ENCODE data around the gene SRP72.
A peak's percentile ranks its signal among the peaks of the same experiment; 100 is the strongest.

SRP72 gene

DNA sequence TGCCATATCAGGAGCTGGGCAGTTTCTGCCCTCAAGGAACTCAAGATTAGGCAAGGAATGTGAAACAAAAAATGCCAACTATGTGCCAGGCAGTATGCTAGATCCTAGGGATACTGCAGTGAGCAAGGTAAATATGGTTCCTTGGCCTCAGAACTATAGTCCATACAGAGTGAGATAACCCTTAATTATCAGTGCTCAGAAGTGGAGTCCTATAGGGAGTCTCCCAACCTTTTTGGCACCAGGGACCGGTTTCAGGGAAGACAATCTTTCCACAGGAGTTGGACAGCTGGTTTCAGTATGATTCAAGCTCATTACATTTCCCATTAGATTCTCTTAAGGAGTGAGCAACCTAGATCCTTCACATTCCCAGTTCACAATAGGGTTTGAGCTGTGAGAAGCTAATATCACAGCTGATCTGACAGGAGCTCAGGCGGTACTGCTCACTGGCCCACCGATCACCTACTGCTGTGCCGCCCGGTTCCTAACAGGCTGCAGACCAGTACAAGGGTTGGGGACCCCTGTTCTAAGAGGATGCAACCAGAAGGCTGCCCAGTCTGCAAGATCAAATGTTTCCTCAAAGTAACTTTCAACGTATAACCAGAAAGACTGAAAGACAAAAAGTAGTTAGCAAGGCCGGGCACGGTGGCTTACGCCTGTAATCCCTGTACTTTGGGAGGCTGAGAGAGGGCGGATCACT lies 1.7 kb upstream of the SRP72 start:
- DNase-seq (ENCODE audit: low spot score): no peak

DNA sequence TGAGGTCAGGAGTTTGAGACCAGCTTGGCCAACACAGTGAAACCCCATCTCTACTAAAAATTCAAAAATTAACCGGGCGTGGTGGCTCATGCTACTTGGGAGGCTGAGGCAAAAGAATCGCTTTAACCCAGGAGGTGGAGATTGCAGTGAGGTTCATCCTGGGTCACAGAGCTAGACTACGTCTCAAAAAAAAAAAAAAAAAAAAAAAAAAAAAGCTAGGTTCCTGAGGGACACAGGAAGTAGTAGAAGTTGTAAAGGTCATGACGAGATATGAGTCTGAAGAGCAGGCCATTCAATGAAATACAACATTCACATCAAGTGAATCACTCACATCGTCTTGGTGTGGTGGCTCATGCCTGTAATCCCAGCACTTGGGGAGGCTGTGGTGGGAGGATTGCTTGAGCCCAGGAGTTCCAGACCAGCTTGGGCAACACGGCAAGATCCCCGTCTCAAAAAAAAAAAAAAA lies 1.1 kb upstream of the SRP72 start:
- DNase-seq (ENCODE audit: low spot score): peak; percentile 93

DNA sequence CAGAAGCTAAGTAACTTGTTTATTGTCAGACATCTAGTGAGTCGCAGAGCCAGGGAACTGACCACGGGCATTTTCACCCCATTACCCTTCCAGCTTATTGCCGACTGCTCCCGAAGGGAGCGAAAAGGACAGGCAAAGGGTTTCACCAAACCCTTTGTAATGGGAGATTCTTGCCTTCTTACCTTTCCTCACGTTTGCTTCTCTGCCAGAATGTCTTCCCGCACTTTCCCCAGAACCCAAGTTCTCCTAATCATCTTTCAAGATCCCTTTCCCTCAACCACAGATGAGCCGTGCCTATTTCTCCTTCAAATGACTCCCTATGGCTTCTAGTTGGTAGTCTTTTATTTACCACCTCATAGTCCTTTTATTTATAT lies 520 bp upstream of the SRP72 start:
- no peak for DNase-seq (ENCODE audit: low spot score)

DNA sequence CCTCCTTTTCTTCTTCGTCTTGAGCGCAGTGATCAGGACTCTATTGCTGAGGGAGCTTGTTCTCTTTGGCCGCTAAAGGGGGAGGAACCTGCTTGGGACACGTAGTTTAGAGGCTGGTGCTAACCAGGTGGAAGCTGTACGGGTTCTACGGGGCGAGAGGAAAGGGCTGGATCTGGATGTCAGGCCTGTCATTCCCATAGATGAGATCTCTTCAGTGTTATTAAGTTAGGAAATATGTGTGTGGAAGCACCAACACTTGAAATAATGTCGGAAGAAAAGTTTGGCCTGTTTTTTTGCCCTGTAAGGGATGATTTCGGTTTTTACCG lies 643 bp downstream of the SRP72 start:
- peak; percentile 66 for DNase-seq (ENCODE audit: low spot score)

DNA sequence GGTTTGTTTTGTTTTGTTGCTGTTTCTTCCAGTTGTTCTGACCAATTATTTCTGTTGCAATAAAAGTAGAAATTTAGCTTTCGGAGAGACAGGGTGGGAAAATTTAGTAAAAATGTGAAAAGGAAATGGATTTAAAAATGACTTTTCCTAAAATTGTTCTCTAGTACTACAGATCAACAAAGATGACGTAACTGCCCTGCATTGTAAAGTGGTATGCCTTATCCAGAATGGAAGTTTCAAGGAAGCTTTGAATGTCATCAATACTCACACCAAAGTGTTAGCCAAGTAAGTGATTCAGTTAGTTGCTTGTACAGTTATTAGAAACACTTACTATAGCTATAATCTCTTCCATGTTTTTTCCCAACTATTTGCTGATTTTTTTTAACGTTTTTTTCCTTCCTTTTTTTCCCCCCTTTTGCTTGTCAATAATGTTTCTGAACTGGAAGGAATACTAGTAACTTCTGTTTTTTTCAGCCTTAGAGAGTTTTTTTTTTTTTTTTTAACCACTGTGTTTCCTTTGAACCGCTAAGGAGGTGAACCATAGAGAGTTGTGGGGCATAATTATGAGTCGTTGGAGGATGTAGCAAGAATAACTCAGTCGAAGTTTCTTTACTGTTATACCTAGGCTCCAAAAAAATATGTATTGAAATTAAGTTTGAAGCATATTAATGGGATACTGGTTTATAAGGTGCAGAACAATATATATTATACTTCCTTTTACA lies 2.2 kb downstream of the SRP72 start:
- DNase-seq (ENCODE audit: low spot score): no peak

DNA sequence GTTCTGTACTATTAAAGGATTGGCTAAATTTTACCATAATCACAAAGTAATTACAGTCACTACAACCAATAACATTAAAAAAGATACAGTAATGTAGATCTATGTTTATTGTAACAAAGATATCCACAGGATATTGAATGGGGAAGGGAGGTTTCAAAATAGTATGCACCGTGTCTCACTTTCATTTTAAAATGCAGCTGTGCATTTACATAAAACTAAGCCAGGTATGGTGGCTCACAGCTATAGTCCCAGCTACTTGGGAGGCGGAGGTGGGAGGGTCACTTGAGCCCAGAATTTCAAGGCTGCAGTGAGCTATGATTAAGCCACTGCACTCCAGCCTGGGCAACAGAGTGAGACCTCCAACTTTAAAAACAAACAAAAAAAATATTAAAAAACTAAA lies 8.5 kb downstream of the SRP72 start:
- DNase-seq (ENCODE audit: low spot score): no peak

DNA sequence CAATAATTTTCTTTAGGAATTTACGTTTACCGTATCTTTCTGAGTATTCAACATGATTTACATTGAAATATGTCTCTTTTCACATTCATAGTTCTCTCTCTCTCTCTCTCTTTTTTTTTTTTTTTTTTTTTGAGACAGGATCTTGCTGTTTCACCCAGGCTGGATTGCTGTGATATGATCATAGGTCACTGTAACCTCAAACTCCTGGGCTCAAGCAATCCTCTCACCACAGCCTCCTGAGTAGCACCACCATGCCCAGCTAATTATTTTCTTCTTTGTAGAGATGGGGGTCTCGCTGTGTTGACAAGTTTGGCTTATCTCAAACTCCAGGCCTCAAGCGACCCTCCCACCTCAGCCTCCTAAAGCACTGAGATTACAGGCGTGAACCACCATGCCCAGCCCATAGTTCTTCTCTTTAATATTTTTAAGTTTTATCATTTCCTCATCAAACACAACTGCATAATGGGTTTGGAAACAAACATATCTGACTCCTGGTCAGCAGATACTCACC lies 9.8 kb downstream of the SRP72 start:
- DNase-seq (ENCODE audit: low spot score): no peak

DNA sequence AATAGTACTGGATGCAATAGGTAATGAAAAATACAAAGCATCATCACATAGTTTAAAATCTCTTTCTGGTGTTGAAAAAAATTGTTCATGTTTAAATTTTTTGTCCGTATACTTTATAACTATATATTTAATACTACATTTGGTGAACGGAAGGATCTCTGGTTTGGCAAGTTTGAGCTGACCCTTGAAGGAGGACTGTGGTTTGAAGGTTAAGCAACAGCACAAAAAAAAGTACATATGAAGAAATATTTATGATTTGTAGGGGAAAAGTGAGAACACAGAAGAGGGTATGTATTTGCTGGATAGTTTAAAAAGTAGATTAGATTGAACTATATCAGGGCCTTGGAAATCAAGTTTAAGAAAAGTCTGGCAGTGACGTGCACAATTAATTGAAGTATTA lies 13.3 kb downstream of the SRP72 start:
- no peak for DNase-seq (ENCODE audit: low spot score)

DNA sequence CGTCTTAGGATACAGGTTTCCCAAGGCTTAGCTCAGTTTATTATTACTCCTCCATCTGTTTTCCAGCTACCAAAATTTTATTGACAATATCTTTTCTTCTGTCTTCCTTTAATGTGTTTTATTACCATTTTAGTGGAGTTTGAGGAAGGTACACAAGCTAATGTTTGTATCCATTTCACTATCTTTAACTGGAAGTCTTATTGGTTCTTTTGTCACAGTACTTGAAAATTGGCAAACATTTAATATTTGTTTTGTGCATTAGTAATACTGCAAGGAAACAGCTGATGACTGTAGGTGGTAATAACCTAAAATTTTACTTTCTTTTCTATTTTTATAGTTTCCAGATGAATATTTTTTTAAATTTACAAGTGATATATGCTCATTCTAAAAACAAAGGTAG lies 28.8 kb downstream of the SRP72 start:
- DNase-seq (ENCODE audit: low spot score): no peak

DNA sequence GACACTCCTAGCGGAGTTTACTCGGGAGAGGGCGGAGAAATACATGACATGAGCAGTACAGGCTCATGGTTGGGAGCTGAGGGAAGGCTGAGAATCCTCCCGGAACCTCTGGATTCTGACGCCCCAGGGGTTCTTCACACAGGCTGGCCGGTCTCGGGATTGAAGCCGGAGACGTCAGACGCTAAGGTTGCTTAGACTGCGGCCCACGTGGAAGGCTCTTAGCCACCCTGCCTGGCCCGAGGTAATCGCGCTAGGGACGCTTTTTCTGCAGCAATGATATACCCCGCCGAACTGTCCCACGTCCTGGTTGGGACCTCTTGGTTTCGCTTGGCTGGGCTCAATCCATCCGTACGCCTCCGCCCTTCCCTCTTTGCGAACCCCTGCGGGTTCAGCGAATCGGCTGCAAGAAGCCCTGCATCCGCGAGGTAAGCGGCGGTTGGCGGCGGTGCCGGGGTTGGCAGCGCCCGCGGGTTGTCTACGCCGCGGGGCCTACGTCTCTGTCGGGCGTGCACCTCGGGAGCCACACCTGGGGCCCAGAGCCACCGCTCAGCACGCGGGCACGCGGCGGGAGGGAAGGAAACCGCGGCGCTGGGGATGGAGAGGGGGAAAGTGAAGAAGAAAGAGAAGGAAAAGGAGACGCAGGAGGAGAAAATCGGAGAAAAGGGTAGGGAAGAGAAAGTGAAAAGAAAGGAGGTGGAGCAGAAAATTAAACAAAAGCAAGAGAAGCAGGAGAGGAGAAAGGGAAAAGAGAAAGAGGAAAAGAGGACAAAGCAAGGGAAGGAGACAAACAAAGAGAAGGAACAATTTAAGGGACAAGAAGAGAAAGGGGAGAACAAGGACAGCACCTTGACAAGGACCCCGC lies 38.1 kb downstream of the SRP72 start, which contains the start of gene ARL9:
ARL9 (plus strand) TSS at position 523 of the 862 bp plus-strand sequence; CDS start at position 595, 72 bp downstream.
- no peak for DNase-seq (ENCODE audit: low spot score)

DNA sequence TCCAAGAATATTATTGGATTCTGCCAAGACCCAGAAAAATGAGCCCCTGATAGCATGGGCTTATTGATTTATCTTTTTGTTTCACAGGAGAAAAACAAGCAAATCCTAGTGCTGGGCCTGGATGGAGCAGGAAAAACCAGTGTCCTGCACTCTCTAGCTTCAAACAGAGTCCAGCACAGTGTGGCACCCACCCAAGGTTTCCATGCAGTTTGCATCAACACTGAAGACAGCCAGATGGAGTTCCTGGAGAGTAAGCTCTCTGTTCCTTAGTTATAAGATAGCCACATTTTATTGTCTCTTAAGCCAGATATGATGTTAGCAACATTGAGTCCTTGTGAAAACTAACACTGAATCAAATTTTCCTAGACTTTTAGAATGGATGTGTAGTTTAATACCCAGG lies 43.7 kb downstream of the SRP72 start:
- DNase-seq (ENCODE audit: low spot score): no peak

DNA sequence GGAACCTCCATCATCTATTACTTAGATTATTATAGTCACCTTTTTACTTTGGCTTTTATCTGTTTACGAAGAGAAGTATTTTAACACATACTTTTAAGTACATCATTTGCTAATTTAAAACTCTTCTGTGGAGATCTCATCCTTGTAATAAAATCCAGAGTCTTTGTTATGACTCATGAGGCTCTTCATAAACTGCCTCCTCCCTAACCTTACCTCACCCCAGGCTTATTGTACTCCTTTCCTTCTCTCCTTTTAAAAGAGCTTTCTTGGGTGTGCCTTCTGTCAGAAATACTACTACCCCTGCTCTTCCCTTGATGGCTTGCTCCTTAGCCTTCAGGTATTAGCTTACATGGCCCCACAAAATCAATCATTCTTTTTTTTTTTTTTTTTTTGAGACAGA lies 44.7 kb downstream of the SRP72 start:
- no peak for DNase-seq (ENCODE audit: low spot score)

DNA sequence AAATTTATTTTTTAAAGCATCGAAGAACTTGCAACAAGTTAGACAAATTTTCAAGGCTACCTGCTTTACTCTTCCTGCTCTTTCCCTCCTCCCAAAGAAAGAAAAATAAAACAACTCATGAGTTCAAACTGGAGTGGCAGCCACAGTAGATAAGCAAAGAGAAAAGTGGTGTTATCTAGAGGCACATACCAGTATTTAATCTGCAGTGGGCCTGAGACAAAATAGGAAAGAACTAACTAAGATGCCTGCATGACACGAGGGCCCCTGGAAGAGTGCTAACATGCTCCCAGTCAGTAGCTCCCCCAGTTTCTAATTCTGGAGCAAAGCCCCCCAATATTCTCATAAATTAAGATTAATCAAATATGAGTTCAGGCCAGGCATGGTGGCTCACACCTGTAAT lies 46.1 kb downstream of the SRP72 start:
- no peak for DNase-seq (ENCODE audit: low spot score)

DNA sequence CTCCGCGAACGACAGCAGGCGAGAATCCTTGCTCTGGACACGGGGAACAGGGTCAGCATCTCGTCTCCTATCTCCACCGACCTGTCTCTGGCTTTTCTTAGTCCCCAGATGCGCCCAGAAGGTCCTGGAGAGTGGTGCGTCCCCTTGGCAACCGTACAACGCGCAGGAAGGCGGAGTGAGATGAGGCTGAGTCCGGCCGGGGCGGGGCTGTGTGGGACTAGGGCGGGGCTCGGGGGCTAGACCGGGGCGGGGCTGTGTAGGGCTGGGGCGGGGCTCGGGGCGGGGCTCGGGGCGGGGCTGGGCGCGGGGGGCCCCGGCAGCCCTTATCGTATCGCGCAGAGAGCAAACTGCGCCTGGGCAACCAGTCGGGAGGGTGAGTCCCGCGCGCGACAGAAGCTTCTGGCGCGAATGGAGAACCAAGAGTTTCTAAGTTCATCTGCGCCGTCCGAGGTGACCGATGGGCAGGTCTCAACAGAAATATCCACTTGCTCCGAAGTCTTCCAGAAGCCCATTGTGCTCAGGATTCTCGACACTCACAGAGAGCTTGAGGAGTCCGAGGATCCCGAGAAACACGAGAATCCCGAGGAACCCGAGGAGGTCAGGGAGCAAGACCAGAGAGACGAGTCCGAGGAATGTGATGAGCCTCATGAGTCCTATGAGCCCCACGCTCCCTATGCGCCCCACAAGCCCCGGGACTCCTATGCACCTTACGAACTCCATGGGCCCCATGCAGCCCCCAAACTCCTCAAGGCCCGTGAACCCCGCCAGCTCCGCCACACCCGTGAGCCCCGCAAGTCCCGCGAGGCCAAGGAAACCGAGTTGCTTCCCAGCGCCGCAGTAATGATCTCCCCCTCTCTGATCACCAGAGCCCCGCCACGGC lies 63.1 kb downstream of the SRP72 start:
- DNase-seq (ENCODE audit: low spot score): peak; percentile 87

DNA sequence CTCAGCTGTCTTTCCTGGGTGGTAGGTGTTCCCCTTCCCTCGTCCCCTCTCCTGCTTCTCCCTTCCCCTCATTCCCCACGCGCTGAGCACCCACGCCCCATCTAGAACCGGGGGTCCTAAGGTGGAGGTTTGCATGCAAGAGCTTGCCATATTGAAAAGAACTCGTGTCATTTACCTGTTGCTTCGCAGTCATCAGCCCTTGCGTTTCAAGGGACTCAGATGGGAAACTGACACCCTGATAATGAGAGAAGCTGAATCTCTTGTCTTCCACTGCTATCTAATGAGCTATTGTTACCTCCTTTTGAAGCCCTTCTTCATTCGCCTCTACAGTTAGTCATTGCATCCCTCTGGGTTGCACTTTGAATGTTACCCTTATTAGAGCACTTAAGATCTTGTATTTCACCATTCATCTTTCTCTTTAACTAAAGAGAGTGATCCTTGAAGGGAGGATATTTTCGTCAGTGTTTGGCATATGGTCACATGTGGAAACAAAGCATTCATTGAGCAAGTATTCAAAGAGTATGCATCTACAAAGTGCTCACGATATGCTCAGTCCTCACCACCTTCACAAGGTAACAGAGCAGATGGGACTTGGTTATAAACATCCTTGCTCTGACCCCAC lies 63.8 kb downstream of the SRP72 start:
- peak; percentile 52 for DNase-seq (ENCODE audit: low spot score)

DNA sequence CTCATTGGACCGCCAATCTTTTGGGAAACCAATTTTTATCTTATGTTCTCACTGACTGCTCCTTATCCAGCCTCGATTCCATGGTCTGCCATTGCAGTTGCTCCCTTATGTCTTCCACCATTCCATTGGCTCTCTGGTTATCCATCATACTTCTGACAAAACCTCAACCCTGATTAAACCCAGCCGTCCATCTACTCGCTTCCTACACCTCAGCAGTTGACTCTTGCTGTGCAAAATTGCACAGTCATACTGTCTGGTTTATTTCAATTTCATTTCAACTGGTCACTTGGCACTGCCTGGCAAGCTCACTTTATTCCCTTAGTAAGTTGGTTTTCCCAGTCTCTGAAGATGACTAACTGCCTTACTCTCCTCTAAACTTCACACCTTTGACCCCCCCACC lies 64.4 kb downstream of the SRP72 start:
- DNase-seq (ENCODE audit: low spot score): no peak

DNA sequence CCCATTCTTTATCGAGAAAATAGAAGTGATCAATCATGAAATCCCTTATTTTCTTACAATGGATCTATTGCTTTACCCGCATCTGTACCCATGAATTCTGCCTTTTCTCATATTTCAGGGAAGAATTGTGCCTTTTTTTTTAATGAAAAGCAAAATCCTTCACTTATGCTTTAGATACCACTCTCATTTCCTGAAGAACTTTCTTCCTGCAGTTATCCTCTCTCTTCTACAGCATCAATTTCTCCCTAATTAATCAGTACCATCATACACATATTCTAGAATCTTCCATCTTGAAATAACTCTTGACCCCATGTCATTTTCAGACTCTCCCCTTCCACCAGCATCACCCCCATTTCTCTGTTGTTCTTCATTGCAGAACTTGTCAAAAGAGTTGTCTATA lies 64.8 kb downstream of the SRP72 start:
- DNase-seq (ENCODE audit: low spot score): no peak

DNA sequence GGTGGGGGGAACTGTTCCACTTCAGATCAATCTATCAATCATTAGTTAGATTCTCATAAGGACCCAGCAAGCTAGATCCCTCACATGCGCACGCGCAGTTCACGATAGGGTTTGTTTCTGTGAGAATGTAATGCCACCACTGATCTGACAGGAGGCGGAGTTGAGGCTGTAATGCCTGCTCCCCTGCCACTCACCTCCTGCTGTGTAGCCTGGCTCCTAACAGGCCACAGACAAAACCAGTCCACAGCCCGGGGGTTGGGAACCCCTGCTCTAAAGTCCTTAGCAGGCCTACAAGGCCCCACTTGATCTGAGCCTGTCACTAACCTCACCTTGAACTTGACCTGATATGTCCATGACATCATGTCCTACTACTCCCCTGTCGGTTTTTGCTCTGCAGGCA lies 68.5 kb downstream of the SRP72 start:
- no peak for DNase-seq (ENCODE audit: low spot score)

DNA sequence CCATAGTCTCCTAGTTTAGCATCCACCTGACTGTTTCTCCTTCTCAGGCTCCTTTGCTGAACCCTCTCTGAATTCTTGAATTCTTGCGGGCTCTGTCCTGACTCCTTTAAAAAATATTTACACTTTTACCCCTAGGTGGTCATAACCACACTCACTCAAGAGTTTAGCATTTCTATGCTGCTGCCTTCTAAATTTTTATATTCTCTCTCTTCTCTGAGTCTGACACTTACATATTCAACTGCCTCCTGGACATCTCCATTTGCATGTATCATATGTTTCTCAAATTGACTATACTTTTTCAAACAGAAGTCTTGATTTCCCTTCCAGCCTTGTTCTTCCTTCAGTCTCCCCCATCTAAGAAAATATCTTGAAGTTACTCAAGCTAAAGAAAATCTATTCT lies 69.7 kb downstream of the SRP72 start:
- DNase-seq (ENCODE audit: low spot score): no peak

DNA sequence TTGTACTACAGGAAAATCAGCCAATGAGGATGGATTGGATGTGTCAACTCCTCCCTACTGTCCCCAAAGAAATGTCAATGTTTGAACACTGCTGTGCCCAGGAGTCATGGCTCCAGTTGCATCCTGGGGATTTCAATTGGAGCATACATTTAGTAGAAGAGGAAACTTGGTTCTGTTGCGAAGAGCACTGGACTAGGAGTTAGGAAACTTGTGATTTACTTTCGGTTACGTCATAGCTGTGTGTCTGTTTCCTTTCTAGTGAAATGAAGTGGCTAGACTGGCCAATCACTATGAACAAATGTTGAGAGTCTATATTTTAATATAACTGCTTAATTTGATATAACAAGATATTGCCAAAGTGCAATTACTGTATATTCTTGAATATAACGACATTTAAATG lies 73.4 kb downstream of the SRP72 start:
- DNase-seq (ENCODE audit: low spot score): no peak

DNA sequence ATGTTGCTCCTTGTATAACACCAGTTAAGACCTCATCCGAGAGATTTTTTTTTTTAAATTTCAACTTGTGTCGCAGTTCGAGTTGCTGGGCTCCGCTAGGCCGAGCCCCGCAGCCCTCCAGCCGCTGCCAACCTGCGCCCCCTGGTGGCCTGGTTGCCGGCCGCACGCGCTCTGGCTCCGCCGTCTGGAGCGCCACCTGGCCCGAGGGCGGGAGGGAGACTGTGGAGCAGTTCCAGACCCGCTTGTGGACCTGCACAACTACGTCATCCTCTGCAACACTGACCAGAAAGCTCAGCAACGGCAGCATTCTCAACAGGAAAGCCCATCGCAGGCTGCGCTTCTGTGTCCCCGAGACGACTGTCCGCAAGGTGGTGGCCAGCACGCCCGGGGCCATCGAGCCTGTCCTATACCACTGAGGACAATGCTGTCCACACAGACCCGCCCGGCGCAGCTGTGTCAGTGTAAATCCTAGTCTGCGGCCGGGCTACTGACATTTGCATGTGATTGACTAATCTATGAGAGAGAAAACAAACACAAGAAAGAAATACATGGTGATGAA lies 77.2 kb downstream of the SRP72 start:
- peak; percentile 70 for DNase-seq (ENCODE audit: low spot score)
